HepG2 (cell line): ENCODE data around the gene CISTR. TPM values are rescaled to one million over a fixed set of nuclear protein-coding genes. Genes with fewer than 3 reads are reported as not detected.
A peak's percentile ranks its signal among the peaks of the same experiment; 100 is the strongest.

ENCODE experiments used
- ASH2L ChIP-seq: fragments of 300-600, 200-600 bp; sonication (generic); IDR thresholded peaks from 2 replicates; pipeline ENCODE4 v1.7.0; 2017; ENCODE audit warnings: low read depth, mild to moderate bottlenecking, moderate library complexity, mixed read lengths, low read length; ENCODE audit not compliant: insufficient read length
- KDM2A ChIP-seq: sonication (generic); formaldehyde crosslinking; IDR thresholded peaks from 2 replicates; pipeline ENCODE4 v1.4.0; 2020; ENCODE audit warnings: low read depth, missing genetic modification reagents, borderline replicate concordance
- RCOR2 ChIP-seq: IDR thresholded peaks from 2 replicates; pipeline ENCODE4 v1.6.1; 2016; ENCODE audit warnings: missing biosample characterization, missing genetic modification reagents
- TEAD3 ChIP-seq: optimal IDR thresholded peaks from 2 replicates; pipeline ENCODE3; 2016; ENCODE audit warnings: borderline replicate concordance
- ZBTB42 ChIP-seq: sonication (generic); formaldehyde crosslinking; IDR thresholded peaks from 2 replicates; pipeline ENCODE4 v1.5.0; 2020; ENCODE audit warnings: mild to moderate bottlenecking, missing genetic modification reagents
- ZC3H13 ChIP-seq: sonication (generic); formaldehyde crosslinking; IDR thresholded peaks from 2 replicates; pipeline ENCODE4 v1.8.1; 2023; ENCODE audit warnings: mild to moderate bottlenecking, missing genetic modification reagents, moderate library complexity
- ZEB1 ChIP-seq: IDR thresholded peaks from 2 replicates; pipeline ENCODE4 v1.6.1; 2012; ENCODE audit warnings: mild to moderate bottlenecking, low read depth, inconsistent platforms; ENCODE audit not compliant: insufficient replicate concordance
- ZNF274 ChIP-seq: sonication (generic); formaldehyde crosslinking; IDR thresholded peaks from 2 replicates; pipeline ENCODE4 v1.5.1; 2020; ENCODE audit warnings: mild to moderate bottlenecking, missing genetic modification reagents
- ZNF549 ChIP-seq: sonication (generic); formaldehyde crosslinking; IDR thresholded peaks from 2 replicates; pipeline ENCODE4 v1.5.0; 2020; ENCODE audit warnings: missing genetic modification reagents
- ZNF567 ChIP-seq: sonication (generic); formaldehyde crosslinking; IDR thresholded peaks from 2 replicates; pipeline ENCODE4 v1.8.1; 2023; ENCODE audit warnings: mild to moderate bottlenecking, missing genetic modification reagents, borderline replicate concordance
- polyA plus RNA-seq, 8 experiments: library from polyadenylated mRNA; depleted of rRNA in 3 of 8; stranded (reverse) in 7 of 8; unstranded in 1 of 8; fragments of >200 nt; fragmentation: Illumina TruSeq in 4 of 8; extraction: Trizol in 4 of 8; gene quantifications; 2 replicates each; pipeline versions ENCODE4 v1.2.1 to v1.2.3, GENCODE V29; 2011 to 2016; ENCODE audit warnings: low read depth in 4 of 8, missing spikeins in 1 of 8, mixed read lengths in 1 of 8; ENCODE audit not compliant: insufficient read depth in 1 of 8
- total RNA-seq, 5 experiments: library from RNA; depleted of rRNA; stranded (reverse); fragments of >200 nt; fragmentation: Illumina TruSeq; extraction: Trizol; gene quantifications; 2 replicates each; pipeline ENCODE4 v1.2.3, GENCODE V29; 2016; ENCODE audit warnings: low read depth in 1 of 5
- TF ChIP-seq, protein P1 (sequence below), 2 experiments: sonication (generic) in 1 of 2; formaldehyde crosslinking in 1 of 2; IDR thresholded peaks; 2 replicates each; pipeline versions ENCODE4 v1.4.0 to v1.6.1; 2018 to 2020; ENCODE audit warnings: missing genetic modification reagents in 2 of 2, borderline replicate concordance in 1 of 2, low read depth in 1 of 2, mild to moderate bottlenecking in 1 of 2, missing biosample characterization in 1 of 2
- TF ChIP-seq, protein P2 (sequence below): sonication (generic); formaldehyde crosslinking; IDR thresholded peaks from 2 replicates; pipeline ENCODE4 v1.5.0; 2020; ENCODE audit warnings: mild to moderate bottlenecking, missing genetic modification reagents, moderate library complexity
- TF ChIP-seq, protein P3 (sequence below): sonication (generic); formaldehyde crosslinking; IDR thresholded peaks from 2 replicates; pipeline ENCODE4 v1.4.0; 2020; ENCODE audit warnings: mild to moderate bottlenecking, missing genetic modification reagents
- TF ChIP-seq, protein P4 (sequence below): sonication (generic); formaldehyde crosslinking; IDR thresholded peaks from 2 replicates; pipeline ENCODE4 v1.4.0; 2020; ENCODE audit warnings: missing genetic modification reagents, mild to moderate bottlenecking, borderline replicate concordance

CISTR gene
- total and polyA plus RNA-seq, 2 of the 13 experiments (the other 11 are each of a cell fraction or from before 2014, with no cell fraction given) = not detected

DNA sequence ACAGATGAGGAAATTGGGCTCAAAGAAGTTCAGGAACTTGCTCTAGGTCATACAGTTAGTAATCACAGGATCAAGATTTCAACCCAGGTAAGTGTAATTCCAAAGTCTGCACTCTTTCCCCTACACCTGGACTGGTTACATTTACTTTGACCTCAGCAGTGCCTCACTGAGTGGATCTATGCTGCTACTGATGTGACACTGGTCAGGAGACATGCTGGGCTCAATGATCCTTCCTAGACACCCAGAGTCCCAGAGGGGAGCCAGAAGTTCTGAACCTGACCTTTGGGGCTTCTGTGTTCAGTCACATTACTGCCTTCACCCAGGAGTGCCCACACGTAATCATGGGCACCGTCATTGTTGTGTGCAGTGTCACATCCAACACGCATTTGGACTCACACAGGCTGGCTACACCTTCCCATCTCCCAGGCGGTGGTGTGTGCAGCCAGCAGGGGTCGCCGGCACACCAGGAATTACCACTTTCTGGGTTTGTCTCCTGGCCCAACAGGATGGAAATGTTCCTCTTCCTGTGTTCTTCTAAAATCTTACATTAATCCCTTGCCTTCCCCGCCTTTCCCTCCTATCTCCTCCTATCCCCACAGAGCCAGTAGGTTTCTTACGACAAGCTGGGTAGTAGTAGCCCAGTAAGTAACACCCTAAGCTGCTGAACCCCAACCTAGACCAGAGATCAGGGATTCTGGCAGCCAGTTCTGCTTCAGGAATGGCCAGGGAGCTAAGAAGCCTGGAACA, 50.1 kb downstream of the CISTR start (continued):
- TF ChIP-seq, protein P1, sequence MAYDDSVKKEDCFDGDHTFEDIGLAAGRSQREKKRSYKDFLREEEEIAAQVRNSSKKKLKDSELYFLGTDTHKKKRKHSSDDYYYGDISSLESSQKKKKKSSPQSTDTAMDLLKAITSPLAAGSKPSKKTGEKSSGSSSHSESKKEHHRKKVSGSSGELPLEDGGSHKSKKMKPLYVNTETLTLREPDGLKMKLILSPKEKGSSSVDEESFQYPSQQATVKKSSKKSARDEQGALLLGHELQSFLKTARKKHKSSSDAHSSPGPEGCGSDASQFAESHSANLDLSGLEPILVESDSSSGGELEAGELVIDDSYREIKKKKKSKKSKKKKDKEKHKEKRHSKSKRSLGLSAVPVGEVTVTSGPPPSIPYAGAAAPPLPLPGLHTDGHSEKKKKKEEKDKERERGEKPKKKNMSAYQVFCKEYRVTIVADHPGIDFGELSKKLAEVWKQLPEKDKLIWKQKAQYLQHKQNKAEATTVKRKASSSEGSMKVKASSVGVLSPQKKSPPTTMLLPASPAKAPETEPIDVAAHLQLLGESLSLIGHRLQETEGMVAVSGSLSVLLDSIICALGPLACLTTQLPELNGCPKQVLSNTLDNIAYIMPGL (CRISPR knock-in tag; IDR thresholded peaks at IDR 0.05; ENCODE audit: borderline replicate concordance in 1 of 2, low read depth in 1 of 2) = 0 out of 4 replicates have a peak, but pooled peaks have one; percentile 33 to 35
- TF ChIP-seq ASH2L = no peak
- TF ChIP-seq RCOR2 (CRISPR knock-in tag) = no peak
- TF ChIP-seq ZC3H13 (CRISPR knock-in tag) = no peak
- TF ChIP-seq, protein P2, sequence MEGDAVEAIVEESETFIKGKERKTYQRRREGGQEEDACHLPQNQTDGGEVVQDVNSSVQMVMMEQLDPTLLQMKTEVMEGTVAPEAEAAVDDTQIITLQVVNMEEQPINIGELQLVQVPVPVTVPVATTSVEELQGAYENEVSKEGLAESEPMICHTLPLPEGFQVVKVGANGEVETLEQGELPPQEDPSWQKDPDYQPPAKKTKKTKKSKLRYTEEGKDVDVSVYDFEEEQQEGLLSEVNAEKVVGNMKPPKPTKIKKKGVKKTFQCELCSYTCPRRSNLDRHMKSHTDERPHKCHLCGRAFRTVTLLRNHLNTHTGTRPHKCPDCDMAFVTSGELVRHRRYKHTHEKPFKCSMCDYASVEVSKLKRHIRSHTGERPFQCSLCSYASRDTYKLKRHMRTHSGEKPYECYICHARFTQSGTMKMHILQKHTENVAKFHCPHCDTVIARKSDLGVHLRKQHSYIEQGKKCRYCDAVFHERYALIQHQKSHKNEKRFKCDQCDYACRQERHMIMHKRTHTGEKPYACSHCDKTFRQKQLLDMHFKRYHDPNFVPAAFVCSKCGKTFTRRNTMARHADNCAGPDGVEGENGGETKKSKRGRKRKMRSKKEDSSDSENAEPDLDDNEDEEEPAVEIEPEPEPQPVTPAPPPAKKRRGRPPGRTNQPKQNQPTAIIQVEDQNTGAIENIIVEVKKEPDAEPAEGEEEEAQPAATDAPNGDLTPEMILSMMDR = peak; percentile 97
- no peak for TF ChIP-seq ZNF549 (CRISPR knock-in tag)
- TF ChIP-seq, protein P3, sequence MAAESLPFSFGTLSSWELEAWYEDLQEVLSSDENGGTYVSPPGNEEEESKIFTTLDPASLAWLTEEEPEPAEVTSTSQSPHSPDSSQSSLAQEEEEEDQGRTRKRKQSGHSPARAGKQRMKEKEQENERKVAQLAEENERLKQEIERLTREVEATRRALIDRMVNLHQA (CRISPR knock-in tag) = no peak
- TF ChIP-seq ZNF567 = no peak
- 0 out of 2 replicates have a peak, but pooled peaks have one; percentile 53 for TF ChIP-seq ZNF274
- TF ChIP-seq, protein P4, sequence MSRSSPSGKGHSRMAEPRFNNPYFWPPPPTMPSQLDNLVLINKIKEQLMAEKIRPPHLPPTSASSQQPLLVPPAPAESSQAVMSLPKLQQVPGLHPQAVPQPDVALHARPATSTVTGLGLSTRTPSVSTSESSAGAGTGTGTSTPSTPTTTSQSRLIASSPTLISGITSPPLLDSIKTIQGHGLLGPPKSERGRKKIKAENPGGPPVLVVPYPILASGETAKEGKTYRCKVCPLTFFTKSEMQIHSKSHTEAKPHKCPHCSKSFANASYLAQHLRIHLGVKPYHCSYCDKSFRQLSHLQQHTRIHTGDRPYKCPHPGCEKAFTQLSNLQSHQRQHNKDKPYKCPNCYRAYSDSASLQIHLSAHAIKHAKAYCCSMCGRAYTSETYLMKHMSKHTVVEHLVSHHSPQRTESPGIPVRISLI = no peak
- TF ChIP-seq TEAD3 (CRISPR knock-in tag) = peak; percentile 54
- TF ChIP-seq ZEB1 = no peak
- peak; percentile 34; the same call in 1 of the 2 replicates for TF ChIP-seq KDM2A
- no peak for TF ChIP-seq ZBTB42
